Measurements from ENCODE around the gene ANKRD28.

The ANKRD28 gene

GRCh38 chr3:15716178-15716577 is 81.6 kb downstream of the ANKRD28 start:
- DNase-seq: no peak

GRCh38 chr3:15714448-15714847 is 83.3 kb downstream of the ANKRD28 start:
- no peak for DNase-seq

DNA sequence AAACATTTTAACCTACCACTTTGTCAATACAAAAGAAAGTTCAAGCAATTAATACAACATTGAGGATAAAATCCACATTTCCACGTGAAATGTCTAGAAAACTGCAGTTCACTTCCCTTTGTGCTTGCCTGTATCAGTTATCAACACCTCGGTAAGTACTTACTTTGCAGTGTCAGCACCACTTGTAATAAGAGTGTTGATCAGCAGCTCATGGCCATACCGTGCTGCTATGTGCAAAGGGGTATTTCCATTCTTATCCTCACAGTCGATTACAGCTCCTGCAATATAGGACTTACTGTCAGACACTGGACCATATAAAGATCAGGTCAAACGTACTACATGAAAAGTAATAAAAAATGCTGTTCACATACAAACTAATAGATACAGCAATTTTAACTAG is 84.4 kb downstream of the ANKRD28 start:
- DNase-seq: no peak

GRCh38 chr3:15711281-15711680 is 86.5 kb downstream of the ANKRD28 start:
- no peak for DNase-seq

DNA sequence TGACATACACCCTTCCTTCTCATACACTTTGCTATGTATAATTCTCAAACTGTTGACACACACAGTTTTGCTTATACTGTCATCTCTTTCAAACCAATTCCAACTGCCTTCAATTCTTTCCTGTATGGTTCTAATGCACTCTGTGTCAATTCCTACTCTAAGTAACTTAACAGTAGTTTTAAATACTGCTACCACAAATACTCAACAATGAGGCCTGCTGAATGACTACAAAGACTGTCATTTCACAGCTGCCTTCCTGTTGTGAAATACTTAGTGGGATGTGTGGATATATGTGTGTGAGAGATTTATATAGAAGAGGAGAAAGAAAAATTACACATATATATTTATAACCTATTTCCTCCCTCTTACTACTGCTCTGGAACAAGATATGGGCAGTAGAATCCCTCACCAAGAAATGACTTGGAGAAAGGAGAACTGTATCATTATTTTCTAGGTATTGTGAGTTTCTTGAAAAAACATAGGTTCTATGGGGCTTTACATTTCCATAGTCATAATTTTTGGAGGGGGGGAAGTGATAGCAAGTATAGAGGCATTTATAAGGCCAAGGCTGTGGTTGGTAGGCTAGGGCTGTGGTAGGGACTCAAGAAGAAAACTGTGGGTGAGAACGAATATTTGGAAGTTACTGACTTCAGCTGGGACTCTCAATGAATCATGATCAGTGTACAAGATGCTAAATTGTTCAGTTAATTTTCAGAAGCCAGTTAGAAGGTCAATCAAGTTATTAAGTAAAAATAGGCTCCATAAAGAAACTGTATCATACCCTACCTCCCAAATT is 88.7 kb downstream of the ANKRD28 start:
- DNase-seq: no peak

- no peak for DNase-seq
Observed at GRCh38 chr3:15707779-15708178, 90.0 kb downstream of the ANKRD28 start.

DNA sequence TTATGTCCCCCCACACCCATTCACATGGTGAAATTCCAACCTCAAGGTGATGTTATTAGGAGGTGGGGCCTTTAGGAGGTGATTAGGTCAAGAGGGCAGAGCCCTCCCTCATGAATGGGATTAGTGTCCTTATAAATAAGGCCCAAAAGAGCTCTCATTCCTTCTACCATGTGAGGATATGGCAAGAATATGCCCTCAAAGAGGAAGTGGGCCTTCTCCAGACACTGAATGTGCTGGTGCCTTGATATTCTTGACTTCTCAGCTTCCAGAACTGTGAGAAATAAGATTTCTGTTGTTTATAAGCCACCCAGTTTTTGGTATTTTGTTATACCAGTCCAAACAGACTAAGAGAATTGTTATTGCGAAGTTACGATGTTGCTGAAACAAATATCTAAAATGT is 94.4 kb downstream of the ANKRD28 start:
- DNase-seq: no peak

DNA sequence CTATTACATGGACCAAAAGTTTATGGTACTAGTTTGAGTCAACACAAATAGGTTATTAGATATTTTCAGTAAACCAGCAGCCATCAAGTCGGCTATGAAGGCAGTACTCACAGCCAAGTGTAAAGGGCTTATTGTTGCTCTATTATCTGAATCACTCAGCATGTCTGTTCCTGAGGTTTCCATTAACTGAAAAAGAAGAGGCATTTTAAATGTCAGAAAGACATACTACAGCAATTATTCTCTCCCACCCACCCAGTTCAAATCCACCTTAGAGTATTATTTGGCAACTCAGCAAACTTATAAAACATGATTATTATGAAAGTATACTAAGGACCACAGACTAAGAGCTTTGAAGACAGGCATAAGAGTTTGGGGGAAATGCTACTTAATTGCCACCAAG is 103.2 kb downstream of the ANKRD28 start:
- DNase-seq: no peak

- DNase-seq: no peak
Observed at GRCh38 chr3:15693355-15693754, 104.4 kb downstream of the ANKRD28 start.

DNA sequence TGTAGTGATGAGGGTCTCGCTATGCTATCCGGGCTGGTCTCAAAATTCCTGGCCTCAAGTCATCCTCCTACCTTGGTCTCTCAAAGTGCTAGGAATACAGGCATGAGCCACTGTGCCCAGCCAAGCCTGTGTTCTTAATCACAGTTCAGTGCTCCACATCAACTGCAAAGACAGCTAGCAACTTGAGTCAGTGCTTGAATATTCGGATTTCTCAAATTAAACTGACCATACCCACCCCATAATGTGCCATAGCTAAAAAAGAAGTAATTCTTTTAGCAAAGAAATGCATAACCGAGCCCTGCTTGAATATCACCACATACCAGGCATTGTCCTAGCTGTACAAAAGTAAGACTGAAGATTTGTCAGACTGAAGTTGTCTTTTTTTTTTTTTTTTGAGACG is 107.0 kb downstream of the ANKRD28 start:
- no peak for DNase-seq

GRCh38 chr3:15690230-15690629 is 107.5 kb downstream of the ANKRD28 start:
- no peak for DNase-seq

GRCh38 chr3:15685927-15686326 is 111.9 kb downstream of the ANKRD28 start:
- DNase-seq: no peak

DNA sequence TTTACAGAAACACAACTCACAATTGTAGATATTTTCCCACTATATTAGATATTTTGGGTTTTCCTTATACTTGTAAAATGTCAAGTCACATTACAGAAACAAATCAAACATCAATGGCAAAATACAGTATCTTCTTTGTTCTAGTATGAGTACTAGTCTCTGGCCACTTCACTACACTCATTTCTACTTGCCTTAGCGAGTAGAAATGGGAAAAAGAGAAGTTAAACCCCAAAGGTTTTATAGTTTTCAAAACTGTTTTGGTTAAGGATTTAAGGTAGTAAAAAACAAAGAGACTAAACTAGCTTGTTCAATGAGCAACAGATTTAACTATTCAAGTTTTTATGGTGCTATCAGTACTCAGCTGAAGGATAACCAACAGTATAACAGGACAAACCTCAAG is 114.5 kb downstream of the ANKRD28 start:
- DNase-seq: no peak

GRCh38 chr3:15682561-15683185 is 115.1 kb downstream of the ANKRD28 start:
- no peak for DNase-seq

GRCh38 chr3:15681668-15682067 is 116.1 kb downstream of the ANKRD28 start:
- no peak for DNase-seq

- DNase-seq: no peak
Observed at GRCh38 chr3:15679306-15679705, 118.5 kb downstream of the ANKRD28 start.

DNA sequence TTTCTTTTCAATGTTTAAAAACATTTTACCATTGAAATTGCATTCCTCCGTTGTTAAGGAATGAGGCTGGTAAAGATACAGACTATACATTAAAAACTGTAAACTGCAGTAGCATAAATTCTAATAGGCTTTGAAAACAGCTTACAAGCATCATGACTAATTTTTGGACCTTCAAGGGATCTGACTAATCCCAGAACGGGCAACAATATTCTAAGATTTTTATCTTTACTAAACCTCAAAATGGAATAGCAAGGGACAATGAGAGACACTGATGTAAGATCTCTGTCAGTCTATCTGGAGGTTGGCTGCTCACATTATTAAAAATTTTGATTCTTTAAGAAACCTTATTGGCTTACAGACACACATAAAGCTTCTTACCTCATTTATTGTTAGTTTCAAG is 121.5 kb downstream of the ANKRD28 start:
- no peak for DNase-seq

GRCh38 chr3:15673536-15673935 is 124.2 kb downstream of the ANKRD28 start:
- DNase-seq: no peak

GRCh38 chr3:15667484-15667883 is 130.3 kb downstream of the ANKRD28 start:
- DNase-seq: no peak

GRCh38 chr3:15666277-15666676 is 131.5 kb downstream of the ANKRD28 start:
- no peak for DNase-seq

GRCh38 chr3:15665510-15666150 is 132.1 kb downstream of the ANKRD28 start:
- no peak for DNase-seq

GRCh38 chr3:15664144-15664543 is 133.6 kb downstream of the ANKRD28 start:
- DNase-seq: no peak

DNA sequence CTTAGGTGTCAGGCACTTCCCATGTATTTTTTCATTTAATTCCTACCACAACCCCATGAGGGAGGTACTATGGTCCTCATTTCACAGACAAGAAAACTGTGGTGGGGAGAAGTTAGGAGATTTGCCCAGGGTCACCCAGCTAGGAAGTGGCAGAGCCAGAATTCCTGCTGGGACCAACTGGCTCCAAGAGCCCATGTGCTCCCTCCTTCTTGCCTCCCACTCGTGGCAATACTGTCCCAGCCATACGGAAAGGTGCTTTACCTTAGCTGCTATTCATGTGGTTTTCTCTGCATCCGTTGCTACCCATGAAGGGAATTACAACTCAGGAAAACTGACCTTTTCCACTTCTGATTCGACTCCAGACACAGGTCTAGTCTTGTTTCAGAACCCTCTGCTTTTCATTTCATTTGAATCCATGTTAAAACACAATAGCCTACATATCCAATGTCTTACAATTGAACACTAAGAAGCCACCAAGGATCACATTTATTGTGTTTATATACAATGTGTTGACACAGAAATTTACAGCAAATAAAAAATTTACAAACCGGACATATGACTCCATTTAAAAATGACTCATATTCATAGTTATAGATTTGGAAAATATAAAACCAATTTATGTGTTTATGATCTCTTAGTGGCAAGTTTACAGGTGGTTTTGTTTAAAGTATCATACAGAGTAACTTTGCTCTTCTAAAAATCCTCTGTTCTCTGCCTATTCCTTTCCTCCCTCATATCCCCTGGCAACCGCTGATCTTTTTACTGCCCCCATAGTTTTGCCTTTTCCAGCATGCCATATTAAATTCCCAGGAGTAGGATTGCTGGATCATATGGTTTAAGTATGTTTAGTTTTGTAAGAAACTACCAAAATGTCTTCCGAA is 137.5 kb downstream of the ANKRD28 start:
- no peak for DNase-seq

All from NCI-H774 (cell line).